SK-N-MC (cell line): ENCODE results near the gene MIF.

Experiments
- DNase-seq: peaks from one replicate; pipeline ENCODE4 v3.0.0-alpha.2; 2011; ENCODE audit warnings: low read depth, low spot score
- H3K27ac ChIP-seq: fragments of 200-600 bp; sonication (generic); 2 replicates; pipeline ENCODE4 v1.5.1; 2016; ENCODE audit warnings: mixed run types
- H3K36me3 ChIP-seq: fragments of 200-600 bp; sonication (generic); 2 replicates; pipeline ENCODE4 v1.6.1; 2017; ENCODE audit warnings: antibody characterized with exemption, low read length, mixed read lengths; ENCODE audit not compliant: insufficient read depth
- H3K4me3 ChIP-seq: fragments of 200-600 bp; sonication (generic); 2 replicates; pipeline ENCODE4 v1.5.1; 2016
- H3K9ac ChIP-seq: fragments of 200-600 bp; sonication (generic); 2 replicates; pipeline ENCODE4 v1.8.0; 2017; ENCODE audit warnings: mixed run types, mixed read lengths; ENCODE audit not compliant: insufficient read length
- H3K9me3 ChIP-seq: fragments of 200-600 bp; sonication (generic); 2 replicates; pipeline ENCODE4 v1.6.1; 2017; ENCODE audit warnings: low read depth, mild to moderate bottlenecking, antibody characterized with exemption, low read length, moderate library complexity, mixed read lengths
- EZH2 ChIP-seq: fragments of 200-600 bp; sonication (generic); IDR thresholded peaks from one replicate; pipeline ENCODE4 v1.6.1; 2017; ENCODE audit warnings: antibody characterized with exemption
- FOXP2 ChIP-seq: optimal IDR thresholded peaks from 2 replicates; pipeline ENCODE3; 2011; ENCODE audit warnings: mild to moderate bottlenecking, moderate library complexity; ENCODE audit not compliant: insufficient read depth; ENCODE audit errors: extremely low read length, control extremely low read depth
- POLR2AphosphoS5 ChIP-seq: IDR thresholded peaks from 2 replicates; pipeline ENCODE4 v1.6.1; 2012; ENCODE audit warnings: mild to moderate bottlenecking, low read depth, low read length, borderline replicate concordance

Gene MIF

GRCh38 chr22:23893945-23894709 lies at the start of gene MIF:
MIF (plus strand) TSS chr22:23894383; CDS start chr22:23894475, 92 bp downstream.
- Histone ChIP-seq H3K36me3 (peaks cover 29% of the 10 kb centered on the region), H3K4me3 (peak within 1 kb of the TSS; percentile 99), H3K9ac (peak within 1 kb of the TSS; percentile 92), H3K9me3 (no peaks in the 10 kb centered on the region), H3K27ac (peak within 1 kb of the TSS; percentile 84)
- DNase-seq = peak; percentile 26
- TF ChIP-seq POLR2AphosphoS5 (peak; percentile 95), EZH2 (no peak), FOXP2 (peak; percentile 86)

- Histone ChIP-seq H3K4me3 (no peak overlapping the region), H3K27ac (no peak overlapping the region), H3K9ac (no peak overlapping the region)
These were observed 49.4 kb upstream of the MIF start for GRCh38 chr22:23844739-23845202.

GRCh38 chr22:23845265-23846080 lies 48.7 kb upstream of the MIF start:
- H3K36me3 ChIP-seq = no peaks in the 10 kb centered on the region
- DNase-seq = no peak
- H3K4me3 ChIP-seq = no peak overlapping the region
- H3K27ac ChIP-seq = no peak overlapping the region
- no peaks in the 10 kb centered on the region for H3K9me3 ChIP-seq
- H3K9ac ChIP-seq = no peak overlapping the region
- no peak for TF ChIP-seq FOXP2
- no peak for TF ChIP-seq POLR2AphosphoS5
- TF ChIP-seq EZH2 = no peak

More at GRCh38 chr22:23844739-23845202, 49.4 kb upstream of the MIF start:
- DNase-seq = no peak
- TF ChIP-seq FOXP2 (no peak), POLR2AphosphoS5 (no peak), EZH2 (no peak)
- no peaks in the 10 kb centered on the region for H3K36me3 ChIP-seq
- H3K9me3 ChIP-seq = no peaks in the 10 kb centered on the region

- no peak overlapping the region for H3K4me3 ChIP-seq
- TF ChIP-seq POLR2AphosphoS5 = no peak
- TF ChIP-seq EZH2 = no peak
- TF ChIP-seq FOXP2 = no peak
- DNase-seq = no peak
- H3K9ac ChIP-seq = peak overlapping the region; percentile 45
- H3K36me3 ChIP-seq = no peaks in the 10 kb centered on the region
- H3K9me3 ChIP-seq = no peaks in the 10 kb centered on the region
- no peak overlapping the region for H3K27ac ChIP-seq
These were observed 48.1 kb upstream of the MIF start for GRCh38 chr22:23846081-23846469.

GRCh38 chr22:23847310-23847920 lies 46.8 kb upstream of the MIF start:
- no peak for TF ChIP-seq FOXP2
- no peak for DNase-seq
- no peaks in the 10 kb centered on the region for H3K36me3 ChIP-seq
- no peak overlapping the region for H3K9ac ChIP-seq
- no peaks in the 10 kb centered on the region for H3K9me3 ChIP-seq
- no peak overlapping the region for H3K27ac ChIP-seq
- H3K4me3 ChIP-seq = no peak overlapping the region

- Histone ChIP-seq H3K9me3 (no peaks in the 10 kb centered on the region), H3K36me3 (no peaks in the 10 kb centered on the region), H3K27ac (no peak overlapping the region), H3K9ac (no peak overlapping the region), H3K4me3 (no peak overlapping the region)
- no peak for DNase-seq
- TF ChIP-seq EZH2 (no peak), POLR2AphosphoS5 (no peak), FOXP2 (no peak)
These were observed 46.0 kb upstream of the MIF start for GRCh38 chr22:23847991-23848864.

- H3K9ac ChIP-seq = no peak overlapping the region
- no peaks in the 10 kb centered on the region for H3K36me3 ChIP-seq
- H3K9me3 ChIP-seq = no peaks in the 10 kb centered on the region
- H3K27ac ChIP-seq = no peak overlapping the region
- TF ChIP-seq EZH2 (no peak), FOXP2 (no peak), POLR2AphosphoS5 (no peak)
- H3K4me3 ChIP-seq = no peak overlapping the region
- no peak for DNase-seq
These were observed 44.9 kb upstream of the MIF start for GRCh38 chr22:23849009-23850006.
